HCT116 (cell line): ENCODE measurements around the gene DAAM1. TPM values are rescaled to one million over a fixed set of nuclear protein-coding genes. Genes with fewer than 3 reads are reported as not detected.

Source experiments
- ATAC-seq: fragments of 200-7000 bp; cut with Tn5 transposase; 2 replicates; pipeline ENCODE4 v1.9.1; 2020; ENCODE audit warnings: mild to moderate bottlenecking, moderate library complexity
- BruUV-seq: library from RNA; stranded (reverse); fragments of 400-500 nt; replicated peaks from 2 replicates; lab custom pipeline; 2021; lab: Mats Ljungman, UMichigan
- CTCF ChIA-PET: fragments of 300-600 bp; sonication (Branson Sonifier 250); formaldehyde crosslinking; loops from one replicate; lab custom pipeline; 2021; ENCODE audit warnings: antibody characterized with exemption; lab: Charles Lee
- POLR2A ChIA-PET: fragments of 300-600, 350-600 bp; sonication (Branson Sonifier 250); formaldehyde crosslinking; loops from one replicate; lab custom pipeline; 2021; ENCODE audit warnings: antibody characterized with exemption; lab: Charles Lee
- RAD21 ChIA-PET, 2 experiments: fragments of 300-600 bp; sonication (Branson Sonifier 250); formaldehyde crosslinking; loops; one replicate each; lab custom pipeline; 2023; ENCODE audit warnings: low total read pairs in 2 of 2; ENCODE audit not compliant: uncharacterized antibody in 2 of 2, unreplicated experiment in 2 of 2, low non-redundant PET in 1 of 2; lab: Charles Lee
- DNase-seq: peaks from one replicate; pipeline ENCODE4 v3.0.0-alpha.2; 2010; ENCODE audit warnings: low read depth, low spot score
- H2AFZ ChIP-seq: fragments of 200-600 bp; shearing (Covaris generic), sonication (generic); 2 replicates; pipeline ENCODE4 v1.6.1; 2017; ENCODE audit warnings: low read depth, mixed run types, mixed read lengths, antibody characterized with exemption, low read length; ENCODE audit not compliant: poor library complexity, severe bottlenecking
- H3K27ac ChIP-seq: 2 replicates; pipeline ENCODE4 v1.5.1; 2012; ENCODE audit warnings: low read depth, low read length
- H3K27me3 ChIP-seq: fragments of 200-600 bp; sonication (generic); 2 replicates; pipeline ENCODE4 v1.6.1; 2016; ENCODE audit warnings: mixed run types, low read length, mixed read lengths; ENCODE audit not compliant: insufficient read depth
- H3K36me3 ChIP-seq, 2 experiments: fragments of 200-500 bp in 1 of 2; fragments of 200-600 bp in 1 of 2; sonication (Bioruptor generic) in 1 of 2; sonication (generic) in 1 of 2; 2 replicates each; pipeline versions ENCODE4 v1.5.1 to v1.6.1; 2014 to 2016; ENCODE audit warnings: low read length in 2 of 2, inconsistent platforms in 1 of 2, mixed read lengths in 1 of 2, mixed run types in 1 of 2; ENCODE audit not compliant: insufficient read depth in 2 of 2, control insufficient read depth in 1 of 2
- H3K4me1 ChIP-seq, 2 experiments: fragments of 200-600 bp in 1 of 2; sonication (generic) in 1 of 2; 2 replicates each; pipeline versions ENCODE4 v1.5.1 to v1.6.1; 2012 to 2017; ENCODE audit warnings: low read length in 2 of 2, inconsistent platforms in 1 of 2, mild to moderate bottlenecking in 1 of 2, mixed read lengths in 1 of 2, mixed run types in 1 of 2, moderate library complexity in 1 of 2; ENCODE audit not compliant: insufficient read depth in 2 of 2, control insufficient read depth in 1 of 2
- H3K4me2 ChIP-seq: fragments of 200-600 bp; sonication (generic); 2 replicates; pipeline ENCODE4 v1.6.1; 2017; ENCODE audit warnings: mixed run types, low read length, mixed read lengths
- H3K4me3 ChIP-seq, 2 experiments: fragments of 200-600 bp in 1 of 2; sonication (generic) in 1 of 2; replicated peaks in 1 of 2; 2 replicates each; pipeline ENCODE4 v1.5.1; 2011 to 2016; ENCODE audit warnings: low read length in 2 of 2, control low read depth in 1 of 2, low read depth in 1 of 2, mild to moderate bottlenecking in 1 of 2, mixed read lengths in 1 of 2, mixed run types in 1 of 2
- H3K79me2 ChIP-seq: fragments of 200-600 bp; sonication (generic); 2 replicates; pipeline ENCODE4 v1.6.1; 2017; ENCODE audit warnings: mild to moderate bottlenecking, mixed run types, low read length, moderate library complexity, mixed read lengths; ENCODE audit not compliant: insufficient read depth
- H3K9ac ChIP-seq: fragments of 200-600 bp; sonication (generic); 2 replicates; pipeline ENCODE4 v1.6.1; 2016; ENCODE audit warnings: low read length, mixed read lengths
- H3K9me2 ChIP-seq: fragments of 200-600 bp; sonication (generic), shearing (Covaris generic); 2 replicates; pipeline ENCODE4 v1.6.1; 2017; ENCODE audit warnings: mixed run types, mild to moderate bottlenecking, moderate library complexity; ENCODE audit not compliant: insufficient read depth
- H3K9me3 ChIP-seq, 2 experiments: fragments of 200-500 bp in 1 of 2; fragments of 200-600 bp in 1 of 2; sonication (Bioruptor generic) in 1 of 2; sonication (generic) in 1 of 2; 2 replicates each; pipeline ENCODE4 v1.6.1; 2014 to 2017; ENCODE audit warnings: low read length in 2 of 2, mixed read lengths in 2 of 2, inconsistent platforms in 1 of 2, low read depth in 1 of 2, mild to moderate bottlenecking in 1 of 2, mixed run types in 1 of 2, moderate library complexity in 1 of 2; ENCODE audit not compliant: control insufficient read depth in 1 of 2, insufficient read depth in 1 of 2
- H4K20me1 ChIP-seq: fragments of 200-600 bp; sonication (generic), shearing (Covaris generic); 2 replicates; pipeline ENCODE4 v1.6.1; 2017; ENCODE audit warnings: mixed run types, mild to moderate bottlenecking, moderate library complexity; ENCODE audit not compliant: insufficient read depth
- ATF3 ChIP-seq: IDR thresholded peaks from 2 replicates; pipeline ENCODE4 v1.6.1; 2012
- CBX3 ChIP-seq: IDR thresholded peaks from 2 replicates; pipeline ENCODE4 v1.6.1; 2012; ENCODE audit warnings: low read depth
- ELF1 ChIP-seq: IDR thresholded peaks from 2 replicates; pipeline ENCODE4 v1.6.1; 2012; ENCODE audit warnings: low read depth, borderline replicate concordance
- EZH2phosphoT487 ChIP-seq: fragments of 200-600 bp; IDR thresholded peaks from 2 replicates; pipeline ENCODE4 v1.6.1; 2018; ENCODE audit warnings: antibody characterized with exemption, borderline replicate concordance
- MAX ChIP-seq: IDR thresholded peaks from 2 replicates; pipeline ENCODE4 v1.6.1; 2012
- POLR2AphosphoS5 ChIP-seq: IDR thresholded peaks from 2 replicates; pipeline ENCODE4 v1.6.1; 2011; ENCODE audit warnings: mild to moderate bottlenecking, low read depth, low read length, moderate library complexity
- RAD21 ChIP-seq: IDR thresholded peaks from 2 replicates; pipeline ENCODE4 v1.6.1; 2012; ENCODE audit warnings: low read depth, mild to moderate bottlenecking
- REST ChIP-seq: IDR thresholded peaks from 2 replicates; pipeline ENCODE4 v1.6.1; 2012; ENCODE audit warnings: low read depth
- SRF ChIP-seq: IDR thresholded peaks from 2 replicates; pipeline ENCODE4 v1.6.1; 2012; ENCODE audit warnings: low read depth
- intact Hi-C: fragments of 100-400 bp; cut with micrococcal nuclease; formaldehyde crosslinking; loops from 2 replicates; pipeline ENCODE4 v1.10.0; 2022
- total RNA-seq: library from RNA; stranded (reverse); gene quantifications from one replicate; pipeline ENCODE4 v1.2.1, GENCODE V29; 2021; ENCODE audit not compliant: unreplicated experiment
- TF ChIP-seq, protein P1 (sequence below): IDR thresholded peaks from 2 replicates; pipeline ENCODE4 v1.6.1; 2011; ENCODE audit warnings: mild to moderate bottlenecking, low read length, moderate library complexity; ENCODE audit not compliant: insufficient replicate concordance; ENCODE audit errors: extremely low read depth

DAAM1 gene
- total RNA-seq, 1 experiment from 2014 or later: 10.7 TPM

- Histone ChIP-seq H2AFZ (no peak overlapping the region), H3K27me3 (peaks cover 33% of the 10 kb centered on the region), H4K20me1 (no peaks in the 10 kb centered on the region), H3K9ac (no peak overlapping the region), H3K79me2 (no peaks in the 10 kb centered on the region), H3K9me2 (no peaks in the 10 kb centered on the region), H3K4me1 (peaks cover 13 to 25% of the 10 kb centered on the region in 2 experiments; a peak in 3 of 4 replicates), H3K4me3 (no peak overlapping the region), H3K27ac (no peak overlapping the region), H3K4me2 (no peak overlapping the region), H3K36me3 (no peaks in the 10 kb centered on the region), H3K9me3 (no peaks in the 10 kb centered on the region)
- no peak for TF ChIP-seq MAX
- TF ChIP-seq ATF3: no peak
- TF ChIP-seq ELF1: no peak
- no peak for TF ChIP-seq SRF
- TF ChIP-seq REST: no peak
- no peak for TF ChIP-seq RAD21
- TF ChIP-seq, protein P1, sequence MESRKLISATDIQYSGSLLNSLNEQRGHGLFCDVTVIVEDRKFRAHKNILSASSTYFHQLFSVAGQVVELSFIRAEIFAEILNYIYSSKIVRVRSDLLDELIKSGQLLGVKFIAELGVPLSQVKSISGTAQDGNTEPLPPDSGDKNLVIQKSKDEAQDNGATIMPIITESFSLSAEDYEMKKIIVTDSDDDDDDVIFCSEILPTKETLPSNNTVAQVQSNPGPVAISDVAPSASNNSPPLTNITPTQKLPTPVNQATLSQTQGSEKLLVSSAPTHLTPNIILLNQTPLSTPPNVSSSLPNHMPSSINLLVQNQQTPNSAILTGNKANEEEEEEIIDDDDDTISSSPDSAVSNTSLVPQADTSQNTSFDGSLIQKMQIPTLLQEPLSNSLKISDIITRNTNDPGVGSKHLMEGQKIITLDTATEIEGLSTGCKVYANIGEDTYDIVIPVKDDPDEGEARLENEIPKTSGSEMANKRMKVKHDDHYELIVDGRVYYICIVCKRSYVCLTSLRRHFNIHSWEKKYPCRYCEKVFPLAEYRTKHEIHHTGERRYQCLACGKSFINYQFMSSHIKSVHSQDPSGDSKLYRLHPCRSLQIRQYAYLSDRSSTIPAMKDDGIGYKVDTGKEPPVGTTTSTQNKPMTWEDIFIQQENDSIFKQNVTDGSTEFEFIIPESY: no peak
- TF ChIP-seq POLR2AphosphoS5: no peak
- TF ChIP-seq EZH2phosphoT487: no peak
- no peak for TF ChIP-seq CBX3
- ChIA-PET CTCF (no interaction called here), POLR2A (no interaction called here), RAD21 (no interaction called here)
- ATAC-seq (no peak), DNase-seq (no peak)
- no TSS peak for BruUV-seq
- intact Hi-C loops: loop anchor here (5.0 kb wide), 3 partner anchors 91 to 236 kb away; no protein-coding TSS in a partner anchor
Measured at GRCh38 chr14:59186306-59186705, 2.2 kb upstream of the DAAM1 start.
